GM23248 (cell line): Measurements from ENCODE around the gene CCR5. TPM values are rescaled to one million over a fixed set of nuclear protein-coding genes. Genes with fewer than 3 reads are reported as not detected.

Experiments used
- DNase-seq: peaks from one replicate; pipeline ENCODE4 v3.0.0-alpha.2; 2015
- H2AFZ ChIP-seq: fragments of 200-600 bp; sonication (generic); 2 replicates; pipeline ENCODE4 v1.6.1; 2016; ENCODE audit warnings: antibody characterized with exemption
- H3F3A ChIP-seq: fragments of 200-600 bp; sonication (generic); 2 replicates; pipeline ENCODE4 v1.6.1; 2016; ENCODE audit warnings: mild to moderate bottlenecking, antibody characterized with exemption, mixed run types; ENCODE audit not compliant: insufficient read depth
- H3K27ac ChIP-seq: fragments of 200-600 bp; sonication (generic); 2 replicates; pipeline ENCODE4 v1.5.1; 2016; ENCODE audit warnings: mild to moderate bottlenecking
- H3K27me3 ChIP-seq: fragments of 200-600 bp; sonication (generic); replicated peaks from 2 replicates; pipeline ENCODE4 v1.6.1; 2016; ENCODE audit warnings: mild to moderate bottlenecking; ENCODE audit not compliant: insufficient read depth
- H3K36me3 ChIP-seq: fragments of 200-600 bp; sonication (generic); 2 replicates; pipeline ENCODE4 v1.6.1; 2016; ENCODE audit warnings: low read depth, mild to moderate bottlenecking
- H3K4me1 ChIP-seq: fragments of 200-600 bp; sonication (generic); 2 replicates; pipeline ENCODE4 v1.6.1; 2016; ENCODE audit warnings: mild to moderate bottlenecking; ENCODE audit not compliant: insufficient read depth
- H3K4me2 ChIP-seq: fragments of 200-600 bp; sonication (generic); one replicate; pipeline ENCODE4 v1.6.1; 2016; ENCODE audit warnings: mild to moderate bottlenecking; ENCODE audit not compliant: unreplicated experiment
- H3K4me3 ChIP-seq: fragments of 200-600 bp; sonication (generic); 2 replicates; pipeline ENCODE4 v1.5.1; 2016; ENCODE audit warnings: mild to moderate bottlenecking
- H3K79me2 ChIP-seq: fragments of 200-600 bp; sonication (generic); 2 replicates; pipeline ENCODE4 v1.6.1; 2016; ENCODE audit warnings: mild to moderate bottlenecking; ENCODE audit not compliant: insufficient read depth
- H3K9ac ChIP-seq: fragments of 200-600 bp; sonication (generic); 2 replicates; pipeline ENCODE4 v1.6.1; 2016; ENCODE audit warnings: mild to moderate bottlenecking
- H3K9me2 ChIP-seq: fragments of 200-600 bp; sonication (generic); 2 replicates; pipeline ENCODE4 v1.6.1; 2016; ENCODE audit warnings: mixed run types, mild to moderate bottlenecking, moderate library complexity; ENCODE audit not compliant: insufficient read depth
- H3K9me3 ChIP-seq: fragments of 200-600 bp; sonication (generic); one replicate; pipeline ENCODE4 v1.6.1; 2017; ENCODE audit warnings: low read depth
- H4K20me1 ChIP-seq: fragments of 200-600 bp; sonication (generic); 2 replicates; pipeline ENCODE4 v1.6.0; 2016; ENCODE audit not compliant: insufficient read depth
- EZH2 ChIP-seq: fragments of 200-600 bp; sonication (generic); IDR thresholded peaks from 2 replicates; pipeline ENCODE4 v1.6.1; 2018; ENCODE audit warnings: antibody characterized with exemption, mild to moderate bottlenecking; ENCODE audit not compliant: insufficient read depth, poor library complexity, severe bottlenecking
- EZH2phosphoT487 ChIP-seq: fragments of 200-600 bp; sonication (generic); IDR thresholded peaks from 2 replicates; pipeline ENCODE4 v1.6.1; 2018; ENCODE audit warnings: antibody characterized with exemption, moderate library complexity, mild to moderate bottlenecking, low read depth; ENCODE audit not compliant: insufficient read depth
- WGBS, 2 experiments: methylation state at CpG; one replicate each; pipeline ENCODE4 v1.1.6; 2015 to 2017; ENCODE audit warnings: low lambda C conversion rate in 2 of 2, low coverage in 1 of 2; ENCODE audit errors: missing lambda C conversion rate in 2 of 2; 5-methylcytosine and 5-hydroxymethylcytosine counted together
- in situ Hi-C: fragments of 300-500 bp; cut with MboI; formaldehyde crosslinking; loops from 2 replicates; pipeline ENCODE4 v1.15.0; 2020
- polyA plus RNA-seq: library from polyadenylated mRNA; unstranded; fragments of >200 nt; fragmentation: Nextera tagmentation; extraction: Ambion mirVana; gene quantifications from 2 replicates; pipeline ENCODE4 v1.2.1, GENCODE V29; 2016
- total RNA-seq: library from RNA; depleted of rRNA; stranded (reverse); fragments of >200 nt; shearing (Covaris generic); gene quantifications from 2 replicates; pipeline ENCODE4 v1.2.3, GENCODE V29; 2014

Gene CCR5
- total and polyA plus RNA-seq, 2 experiments from 2014 or later, result not detected

GRCh38 chr3:46360907-46361306, 9.8 kb upstream of the CCR5 start:
- no peak for DNase-seq
- in situ Hi-C loops, result loop anchor here (10.0 to 25.0 kb wide), 3 partner anchors 276 to 599 kb away; partner anchors contain the start of gene CXCR6

GRCh38 chr3:46361408-46362283, 9.1 kb upstream of the CCR5 start:
- no peak for TF ChIP-seq EZH2
- no peak for TF ChIP-seq EZH2phosphoT487
- Histone ChIP-seq H2AFZ (no peak overlapping the region), H3K4me1 (no peaks in the 10 kb centered on the region), H3K36me3 (no peaks in the 10 kb centered on the region), H3K9me3 (no peaks in the 10 kb centered on the region), H3K4me2 (no peak overlapping the region), H3K9me2 (no peaks in the 10 kb centered on the region), H3K27me3 (peaks cover 38% of the 10 kb centered on the region), H3K79me2 (no peaks in the 10 kb centered on the region), H4K20me1 (no peaks in the 10 kb centered on the region), H3K9ac (no peak overlapping the region), H3K27ac (no peak overlapping the region), H3K4me3 (no peak overlapping the region), H3F3A (peaks cover 6% of the 10 kb centered on the region; the same call in 1 of the 2 replicates)
- in situ Hi-C loops, result loop anchor here (10.0 to 25.0 kb wide), 3 partner anchors 277 to 599 kb away; partner anchors contain the start of gene CXCR6
- 26 to 28% methylated on average over 8 of the region's 8 CpGs for WGBS, 2 experiments
- DNase-seq, result peak; percentile 58

More at GRCh38 chr3:46360907-46361306, 9.8 kb upstream of the CCR5 start:
- no peaks in the 10 kb centered on the region for H3K4me1 ChIP-seq
- no peak overlapping the region for H3K27ac ChIP-seq
- no peaks in the 10 kb centered on the region for H3K36me3 ChIP-seq
- 71 to 74% methylated on average over 6 of the region's 6 CpGs for WGBS, 2 experiments
- H2AFZ ChIP-seq, result no peak overlapping the region
- TF ChIP-seq EZH2 (no peak), EZH2phosphoT487 (no peak)
- H3K79me2 ChIP-seq, result no peaks in the 10 kb centered on the region
- no peak overlapping the region for H3K4me2 ChIP-seq
- no peak overlapping the region for H3K4me3 ChIP-seq
- H3K27me3 ChIP-seq, result peaks cover 41% of the 10 kb centered on the region
- no peaks in the 10 kb centered on the region for H4K20me1 ChIP-seq
- H3F3A ChIP-seq, result peaks cover 6% of the 10 kb centered on the region; the same call in 1 of the 2 replicates
- no peaks in the 10 kb centered on the region for H3K9me2 ChIP-seq
- no peaks in the 10 kb centered on the region for H3K9me3 ChIP-seq
- H3K9ac ChIP-seq, result no peak overlapping the region

GRCh38 chr3:46365041-46365440, 5.7 kb upstream of the CCR5 start:
- no peak overlapping the region for H3K9ac ChIP-seq
- no peaks in the 10 kb centered on the region for H3K9me3 ChIP-seq
- no peak overlapping the region for H3K4me2 ChIP-seq
- no peaks in the 10 kb centered on the region for H4K20me1 ChIP-seq
- 41 to 47% methylated on average over 4 of the region's 4 CpGs for WGBS, 2 experiments
- TF ChIP-seq EZH2 (no peak), EZH2phosphoT487 (no peak)
- peaks cover 61% of the 10 kb centered on the region for H3K27me3 ChIP-seq
- H3K4me1 ChIP-seq, result no peaks in the 10 kb centered on the region
- H3K27ac ChIP-seq, result no peak overlapping the region
- H2AFZ ChIP-seq, result no peak overlapping the region
- no peaks in the 10 kb centered on the region for H3K36me3 ChIP-seq
- no peaks in the 10 kb centered on the region for H3K79me2 ChIP-seq
- no peaks in the 10 kb centered on the region for H3K9me2 ChIP-seq
- H3K4me3 ChIP-seq, result no peak overlapping the region
- peaks cover 6% of the 10 kb centered on the region; the same call in 1 of the 2 replicates for H3F3A ChIP-seq
- no peak for DNase-seq
- in situ Hi-C loops, result loop anchor here (10.0 to 25.0 kb wide), 3 partner anchors 280 to 603 kb away; partner anchors contain the start of gene CXCR6

GRCh38 chr3:46365737-46366524, 4.8 kb upstream of the CCR5 start:
- H3K27ac ChIP-seq, result no peak overlapping the region
- WGBS, 2 experiments, result 54 to 63% methylated on average over 5 of the region's 5 CpGs
- peaks cover 67% of the 10 kb centered on the region for H3K27me3 ChIP-seq
- no peaks in the 10 kb centered on the region for H4K20me1 ChIP-seq
- H3F3A ChIP-seq, result no peaks in the 10 kb centered on the region
- in situ Hi-C loops, result loop anchor here (10.0 to 25.0 kb wide), 3 partner anchors 281 to 604 kb away; partner anchors contain the start of gene CXCR6
- H3K79me2 ChIP-seq, result no peaks in the 10 kb centered on the region
- H2AFZ ChIP-seq, result no peak overlapping the region
- H3K36me3 ChIP-seq, result no peaks in the 10 kb centered on the region
- no peaks in the 10 kb centered on the region for H3K9me2 ChIP-seq
- H3K9ac ChIP-seq, result no peak overlapping the region
- H3K9me3 ChIP-seq, result no peaks in the 10 kb centered on the region
- no peaks in the 10 kb centered on the region for H3K4me1 ChIP-seq
- TF ChIP-seq EZH2 (no peak), EZH2phosphoT487 (no peak)
- DNase-seq, result no peak
- no peak overlapping the region for H3K4me2 ChIP-seq
- H3K4me3 ChIP-seq, result no peak overlapping the region
